GM19452 (cell line): ENCODE data around the gene NUTF2.

ENCODE experiments used
- ATAC-seq: cut with Tn5 transposase; IDR thresholded peaks from one replicate; pipeline ENCODE4 v1.9.1; 2021; ENCODE audit not compliant: unreplicated experiment

Gene NUTF2

DNA sequence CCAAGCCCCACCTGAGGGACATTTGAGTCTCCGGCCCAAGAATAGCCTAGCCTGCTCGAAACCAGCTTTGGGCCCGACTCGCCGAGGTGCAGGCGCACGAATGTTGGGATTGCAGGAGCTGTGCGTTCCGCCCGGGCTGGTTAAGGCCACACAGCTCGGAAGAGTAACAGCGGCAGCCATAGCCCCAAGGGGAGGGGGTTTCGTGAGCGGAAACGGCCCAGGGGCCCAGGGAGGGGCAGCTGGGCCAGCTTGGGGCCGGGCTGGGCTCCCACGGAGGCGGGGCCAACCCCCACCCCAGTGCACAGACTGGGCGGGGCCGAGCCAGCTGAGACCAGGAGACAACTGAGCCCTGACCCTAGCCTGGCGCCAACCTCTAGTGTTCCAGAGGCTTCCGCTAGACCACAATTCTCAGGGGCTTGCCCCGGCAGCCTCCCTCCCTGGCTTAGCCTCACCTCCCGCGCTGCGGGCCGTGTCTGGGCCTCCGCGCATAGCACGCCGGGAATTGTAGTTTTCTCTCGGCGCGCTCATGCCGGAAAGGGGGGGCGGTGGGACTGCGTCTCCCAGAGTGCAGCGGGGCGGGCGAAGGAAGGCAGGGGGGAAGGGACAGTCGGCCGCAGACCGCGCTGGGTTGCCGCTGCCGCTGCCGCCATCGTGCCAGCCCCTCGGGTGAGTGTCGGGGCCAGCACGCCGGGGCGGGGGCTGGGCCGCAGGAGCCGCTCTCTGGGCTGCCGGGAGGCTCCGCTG lies at the start of gene NUTF2:
Gene NUTF2 (plus strand): TSS at position 614 of the 744 bp plus-strand sequence. CDS start 18,198 bp downstream, outside the sequence.
- peak; percentile 57 for ATAC-seq

DNA sequence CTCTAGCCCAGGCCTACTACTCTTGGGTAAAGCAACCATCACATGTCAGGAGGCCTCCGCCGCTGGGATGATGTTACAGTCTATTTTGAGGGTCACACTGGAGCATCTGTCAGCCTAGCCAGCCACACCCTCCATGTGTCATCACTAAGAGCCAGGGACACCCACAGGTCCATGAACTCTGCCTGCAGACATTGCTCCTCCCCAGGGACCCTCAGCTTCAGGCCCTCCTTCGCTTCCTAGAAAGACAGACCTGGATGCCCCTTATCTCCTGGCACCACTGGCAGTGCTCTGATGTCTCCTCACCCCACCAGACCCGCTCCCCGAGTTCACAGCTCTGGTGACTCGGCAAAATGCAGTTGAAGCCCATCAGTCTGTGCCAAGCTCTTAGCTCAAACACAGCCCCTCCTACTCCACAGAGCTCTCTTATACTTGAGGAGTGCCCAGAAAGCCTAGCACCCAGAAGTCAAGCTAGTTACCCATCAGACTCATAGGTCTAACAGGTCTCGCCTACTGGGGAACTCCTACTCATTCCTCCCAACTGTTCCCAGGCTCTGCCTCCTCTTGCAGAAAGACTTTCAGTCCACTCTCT lies 46.3 kb upstream of the NUTF2 start:
- ATAC-seq: no peak

DNA sequence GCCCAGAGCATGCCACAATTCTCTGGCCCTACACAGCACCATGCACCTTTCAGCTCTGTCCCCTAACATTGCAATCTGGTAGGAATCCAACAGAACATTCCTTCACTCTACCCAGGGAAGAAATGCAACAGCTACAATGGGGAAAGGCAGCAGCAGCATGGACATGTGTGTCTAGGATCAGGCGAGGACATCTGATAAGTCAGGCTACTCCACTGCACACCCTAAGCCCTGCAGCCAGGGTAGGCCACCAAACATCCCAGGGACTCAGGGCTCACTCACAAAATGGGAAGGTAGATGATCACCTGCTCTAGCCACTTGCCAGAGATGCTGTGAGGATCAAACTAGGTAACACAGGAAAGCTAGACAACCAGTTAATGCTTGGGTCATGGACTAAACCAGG lies 45.5 kb upstream of the NUTF2 start:
- no peak for ATAC-seq

DNA sequence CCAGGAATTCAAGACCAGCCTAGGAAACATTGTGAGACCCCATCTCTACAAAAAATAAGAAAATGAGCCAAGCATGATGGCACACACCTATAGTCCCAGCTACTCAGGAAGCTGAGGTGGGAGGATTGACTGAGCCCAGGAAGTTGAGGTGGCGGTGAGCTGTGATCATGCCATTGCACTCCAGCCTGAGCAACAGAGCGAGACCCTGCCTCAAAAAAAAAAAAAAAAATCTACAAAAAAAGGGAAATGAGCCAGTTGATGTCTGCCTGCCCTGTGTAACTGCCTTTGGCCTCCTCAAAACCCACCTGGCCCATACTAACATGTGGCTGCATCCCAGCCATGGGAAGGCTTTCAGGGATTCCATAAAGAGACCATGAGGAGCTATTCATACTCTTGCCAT lies 44.9 kb upstream of the NUTF2 start:
- no peak for ATAC-seq

- no peak for ATAC-seq
These were observed 42.8 kb upstream of the NUTF2 start for GRCh38 chr16:67803894-67804293.

GRCh38 chr16:67804853-67805542 lies 41.7 kb upstream of the NUTF2 start:
- ATAC-seq: no peak

DNA sequence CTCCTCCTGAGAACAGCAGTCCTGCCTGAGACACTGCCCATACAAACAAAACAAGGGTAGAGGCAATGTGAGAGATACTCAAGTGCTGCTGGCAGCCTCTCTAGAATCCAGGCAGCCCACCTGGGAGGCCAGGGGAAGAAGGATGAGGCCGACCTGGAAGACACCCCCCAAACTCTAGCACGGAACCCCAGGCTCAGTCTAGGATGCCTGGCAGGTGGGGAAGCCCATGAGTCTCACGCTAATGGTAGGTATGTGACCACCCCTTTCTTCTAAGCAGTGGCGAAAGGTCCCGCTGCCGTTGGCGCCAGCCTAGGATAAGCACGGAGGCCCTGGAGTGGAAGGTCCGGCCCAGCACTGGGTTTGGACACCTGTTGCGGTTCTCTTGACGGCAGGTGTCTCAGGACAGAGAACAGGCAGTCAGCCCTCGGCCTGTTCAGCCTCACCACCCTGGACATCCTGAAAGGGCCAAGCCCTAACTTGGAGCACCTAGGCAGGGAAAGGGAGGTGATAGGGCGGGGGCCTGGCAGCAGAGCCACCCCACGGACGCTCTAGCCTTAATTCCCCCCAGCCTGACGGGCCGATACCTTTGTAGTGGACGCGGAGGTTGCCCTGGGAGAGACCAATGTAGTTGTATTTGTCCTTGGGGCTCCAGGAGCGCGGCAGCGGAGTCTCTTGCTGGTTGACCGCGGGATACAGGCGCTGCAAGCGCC lies 40.9 kb upstream of the NUTF2 start:
- peak; percentile 0 for ATAC-seq

- peak; percentile 88 for ATAC-seq
These were observed 40.1 kb upstream of the NUTF2 start, which contains the start of the genes RANBP10 and TSNAXIP1 for GRCh38 chr16:67806428-67807147. TSS of gene RANBP10 (minus strand) at chr16:67806560. CDS start at chr16:67806536, 24 bp downstream. TSS of gene TSNAXIP1 (plus strand) at chr16:67806889. CDS start at chr16:67807150, 261 bp downstream.

GRCh38 chr16:67807148-67807682 lies 39.5 kb upstream of the NUTF2 start:
- no peak for ATAC-seq

GRCh38 chr16:67811899-67812298 lies 34.8 kb upstream of the NUTF2 start:
- ATAC-seq: no peak

DNA sequence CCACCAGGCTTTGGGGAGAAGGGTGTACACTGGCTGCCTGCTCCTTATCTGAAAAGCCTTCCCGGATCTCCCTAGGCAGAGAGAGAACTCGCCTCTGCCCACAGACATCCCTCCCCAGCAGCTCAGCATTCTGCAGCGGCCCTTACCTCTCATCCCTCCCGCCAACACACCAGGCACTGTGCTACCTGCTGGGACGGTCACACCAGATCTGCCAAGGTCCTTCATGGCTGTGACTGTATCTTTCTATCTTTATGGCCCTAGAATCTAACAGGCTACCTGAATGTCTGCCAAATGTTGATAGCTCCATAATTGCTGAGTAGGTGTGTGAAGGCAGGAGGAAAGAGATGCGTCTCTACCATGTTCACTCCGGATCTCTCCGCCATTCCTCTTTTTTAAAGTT lies 32.2 kb upstream of the NUTF2 start:
- ATAC-seq: no peak

DNA sequence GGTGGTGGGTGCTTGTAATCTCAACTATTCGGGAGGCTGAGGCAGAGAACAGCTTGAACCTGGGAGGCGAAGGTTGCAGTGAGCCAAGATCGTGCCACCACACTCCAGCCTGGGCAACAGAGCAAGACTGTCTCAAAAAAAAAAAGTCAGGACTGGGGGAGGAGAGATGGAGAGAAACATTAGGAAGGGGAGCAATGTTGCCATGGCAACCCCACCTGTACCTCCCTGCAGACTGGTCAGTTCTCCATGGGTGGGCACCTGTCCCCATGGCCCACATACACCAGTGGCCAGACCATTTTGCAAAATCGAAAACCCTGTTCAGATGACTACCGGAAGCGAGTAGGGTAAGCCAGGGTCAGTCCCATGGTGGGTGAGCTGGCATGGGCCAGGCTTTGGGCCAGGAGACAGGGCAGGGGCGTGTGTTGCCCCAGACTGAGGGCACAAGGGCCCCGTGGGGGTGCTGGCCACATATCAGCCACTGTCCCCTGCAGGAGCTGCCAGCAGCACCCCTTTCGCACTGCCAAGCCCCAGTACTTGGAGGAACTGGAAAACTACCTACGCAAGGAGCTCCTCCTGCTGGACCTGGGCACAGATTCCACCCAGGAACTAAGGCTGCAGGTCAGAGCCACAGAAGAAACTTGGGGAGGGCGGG lies 26.0 kb upstream of the NUTF2 start:
- ATAC-seq: no peak

GRCh38 chr16:67822511-67822910 lies 24.2 kb upstream of the NUTF2 start:
- no peak for ATAC-seq

DNA sequence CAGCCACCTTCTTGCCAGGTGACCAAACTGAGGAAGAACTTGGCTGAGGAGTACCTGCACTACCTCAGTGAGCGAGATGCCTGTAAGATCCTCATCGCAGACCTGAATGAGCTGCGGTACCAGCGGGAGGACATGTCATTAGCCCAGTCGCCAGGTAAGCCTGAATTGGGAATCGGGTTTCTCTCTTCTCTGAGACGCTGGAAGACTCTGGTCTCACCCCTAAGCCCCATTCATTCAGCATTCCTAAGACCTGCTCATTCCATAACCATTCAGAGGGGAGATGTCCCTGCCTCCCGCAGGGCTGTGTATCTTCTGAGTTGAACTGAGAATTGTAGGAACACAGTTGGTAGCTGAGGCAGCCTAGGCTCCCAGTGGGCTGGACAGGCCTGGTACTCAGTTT lies 21.6 kb upstream of the NUTF2 start:
- ATAC-seq: no peak

GRCh38 chr16:67825906-67826305 lies 20.8 kb upstream of the NUTF2 start:
- no peak for ATAC-seq

- no peak for ATAC-seq
These were observed 18.1 kb upstream of the NUTF2 start for GRCh38 chr16:67828651-67829050.

- ATAC-seq: no peak
These were observed 13.7 kb upstream of the NUTF2 start for GRCh38 chr16:67833030-67833414.

- peak; percentile 96 for ATAC-seq
These were observed 13.1 kb upstream of the NUTF2 start for GRCh38 chr16:67833415-67834241.

GRCh38 chr16:67834242-67834614 lies 12.5 kb upstream of the NUTF2 start:
- ATAC-seq: no peak
